B cell (primary cell): ENCODE measurements around the gene MFAP2. TPM values are rescaled to one million over a fixed set of nuclear protein-coding genes. Genes with fewer than 3 reads are reported as not detected.
"Not testable (repeated sequence)": the region's sequence is repeated elsewhere in the genome, so short reads cannot be mapped to it uniquely, and the experiment has no call there.

Experiments
- ATAC-seq: fragments of 200-7000 bp; cut with Tn5 transposase; one replicate; pipeline ENCODE4 v1.10.0; 2021; ENCODE audit warnings: low read depth, mild to moderate bottlenecking, moderate number of reproducible peaks, moderate library complexity
- CTCF ChIA-PET: fragments of 350-600 bp; sonication (Branson Sonifier 250); formaldehyde crosslinking; loops from one replicate; lab custom pipeline; 2021; ENCODE audit warnings: antibody characterized with exemption, inconsistent platforms; lab: Charles Lee
- POLR2A ChIA-PET: fragments of 350-600 bp; sonication (Branson Sonifier 250); formaldehyde crosslinking; loops from one replicate; lab custom pipeline; 2021; ENCODE audit warnings: antibody characterized with exemption; lab: Charles Lee
- DNase-seq: peaks from one replicate; pipeline ENCODE4 v3.0.0; 2013
- H2AFZ ChIP-seq: 2 replicates; pipeline ENCODE4 v1.6.1; 2012; ENCODE audit warnings: mild to moderate bottlenecking, low read depth, low read length; ENCODE audit not compliant: insufficient read depth, poor library complexity, severe bottlenecking
- H3K27ac ChIP-seq, 2 donors: 1 replicate in 1 of 2; 2 replicates in 1 of 2; pipeline ENCODE4 v1.5.1; 2012 to 2013; ENCODE audit warnings: low read length in 2 of 2, mild to moderate bottlenecking in 2 of 2, moderate library complexity in 1 of 2
- H3K27me3 ChIP-seq, 4 experiments: fragments of 200-600 bp in 1 of 4; sonication (generic) in 1 of 4; replicated peaks in 1 of 4; 1 replicate in 2 of 4; 2 replicates in 2 of 4; pipeline versions ENCODE4 v1.6.1 to v1.7.0; 2013 to 2016; ENCODE audit warnings: low read length in 3 of 4, mild to moderate bottlenecking in 2 of 4, mixed read lengths in 1 of 4, moderate library complexity in 1 of 4; ENCODE audit not compliant: insufficient read depth in 4 of 4, control insufficient read depth in 3 of 4; ENCODE audit errors: control extremely low read depth in 1 of 4
- H3K36me3 ChIP-seq, 2 experiments: replicated peaks in 1 of 2; 1 replicate in 1 of 2; 2 replicates in 1 of 2; pipeline versions ENCODE4 v1.6.1 to v1.7.1; 2013; ENCODE audit warnings: low read length in 1 of 2; ENCODE audit not compliant: insufficient read depth in 2 of 2, control insufficient read depth in 1 of 2; ENCODE audit errors: control extremely low read depth in 1 of 2, extremely low read depth in 1 of 2
- H3K4me1 ChIP-seq, 2 donors: fragments of 200-600 bp in 1 of 2; sonication (generic) in 1 of 2; 1 replicate in 1 of 2; 2 replicates in 1 of 2; pipeline versions ENCODE4 v1.5.1 to v1.6.1; 2013 to 2017; ENCODE audit warnings: low read length in 2 of 2; ENCODE audit not compliant: control insufficient read depth in 2 of 2, insufficient read depth in 2 of 2
- H3K4me2 ChIP-seq: replicated peaks from 2 replicates; pipeline ENCODE3; 2012; ENCODE audit warnings: mild to moderate bottlenecking, low read depth, low read length; ENCODE audit not compliant: poor library complexity, severe bottlenecking
- H3K4me3 ChIP-seq, 5 experiments: fragments of 200-600 bp in 1 of 5; sonication (generic) in 1 of 5; 1 replicate in 3 of 5; 2 replicates in 2 of 5; pipeline versions ENCODE4 v1.5.1 to v1.7.0; 2011 to 2016; ENCODE audit warnings: low read length in 4 of 5, mild to moderate bottlenecking in 4 of 5, low read depth in 2 of 5, control low read depth in 1 of 5, moderate library complexity in 1 of 5; ENCODE audit not compliant: insufficient read depth in 1 of 5; ENCODE audit errors: control extremely low read depth in 1 of 5, extremely low read depth in 1 of 5
- H3K79me2 ChIP-seq: fragments of 200-600 bp; sonication (generic); one replicate; pipeline ENCODE4 v1.6.0; 2016; ENCODE audit warnings: low read length; ENCODE audit not compliant: control insufficient read depth, insufficient read depth
- H3K9ac ChIP-seq: fragments of 200-600 bp; sonication (generic); 2 replicates; pipeline ENCODE4 v1.6.1; 2017; ENCODE audit warnings: mild to moderate bottlenecking, low read length, moderate library complexity
- H3K9me3 ChIP-seq, 3 donors: one replicate each; pipeline versions ENCODE4 v1.6.1 to v1.7.1; 2013; ENCODE audit warnings: low read length in 2 of 3; ENCODE audit not compliant: control insufficient read depth in 2 of 3, insufficient read depth in 1 of 3; ENCODE audit errors: control extremely low read depth in 1 of 3
- H4K20me1 ChIP-seq: 2 replicates; pipeline ENCODE4 v1.6.0; 2012; ENCODE audit warnings: mild to moderate bottlenecking, low read length; ENCODE audit not compliant: insufficient read depth, control insufficient read depth, poor library complexity, severe bottlenecking
- H3K27ac Mint-ChIP-seq: one replicate; pipeline ENCODE4 v1.8.0; 2021; ENCODE audit warnings: mixed read lengths
- H3K27me3 Mint-ChIP-seq: one replicate; pipeline ENCODE4 v1.8.0; 2021; ENCODE audit warnings: mixed read lengths
- H3K4me1 Mint-ChIP-seq: one replicate; pipeline ENCODE4 v1.8.0; 2021; ENCODE audit warnings: mixed read lengths
- H3K4me3 Mint-ChIP-seq: one replicate; pipeline ENCODE4 v1.8.0; 2021; ENCODE audit warnings: mixed read lengths
- H3K9me3 Mint-ChIP-seq: one replicate; pipeline ENCODE4 v1.8.0; 2022; ENCODE audit warnings: mixed read lengths; ENCODE audit not compliant: insufficient read depth
- CTCF ChIP-seq: fragments of 200-600 bp; IDR thresholded peaks from one replicate; pipeline ENCODE4 v1.8.0; 2022; ENCODE audit warnings: antibody characterized with exemption, mild to moderate bottlenecking
- EZH2 ChIP-seq: IDR thresholded peaks from 2 replicates; pipeline ENCODE4 v1.6.1; 2012; ENCODE audit warnings: borderline replicate concordance, low read depth, mild to moderate bottlenecking, moderate library complexity, low read length; ENCODE audit not compliant: insufficient read depth, poor library complexity, severe bottlenecking
- WGBS: methylation state at CpG from one replicate; pipeline ENCODE4 v1.1.5; 2013; ENCODE audit warnings: missing lambda C conversion rate; ENCODE audit not compliant: insufficient coverage; 5-methylcytosine and 5-hydroxymethylcytosine counted together
- intact Hi-C: fragments of 100-400 bp; cut with micrococcal nuclease; formaldehyde crosslinking; loops from one replicate; pipeline ENCODE4 v1.10.0; 2022
- polyA plus RNA-seq: library from polyadenylated mRNA; depleted of rRNA; stranded (reverse); fragments of >200 nt; gene quantifications from 2 replicates; pipeline ENCODE4 v1.2.3, GENCODE V29; 2012
- total RNA-seq, 2 donors: library from RNA; stranded (reverse); fragments of 120-200 nt in 1 of 2; gene quantifications; 1 replicate in 1 of 2; 2 replicates in 1 of 2; pipeline versions ENCODE4 v1.2.3 to v1.2.4, GENCODE V29; 2013 to 2022

MFAP2 gene
- total and polyA plus RNA-seq, 2 donors (not counting 1 experiment from before 2014, with no cell fraction given) = not detected

- no peak overlapping the region for H3K4me3 ChIP-seq
- no peak overlapping the region for H2AFZ ChIP-seq
- no peaks in the 10 kb centered on the region for H3K4me1 ChIP-seq
- POLR2A ChIA-PET = interaction anchor here (1.3 kb wide), 1 partner anchor 17 kb away, joined by 3 read pairs; the partner anchor contains the start of gene CROCC
- no peak overlapping the region for H3K27ac ChIP-seq
- no peak for ATAC-seq
- H3K9me3 Mint-ChIP-seq = no peaks in the 10 kb centered on the region
- 93% methylated on average over 50 of the region's 51 CpGs for WGBS
- no peaks in the 10 kb centered on the region for H4K20me1 ChIP-seq
- H3K27me3 ChIP-seq = no peaks in the 10 kb centered on the region
- no peak overlapping the region for H3K4me3 Mint-ChIP-seq
- no peaks in the 10 kb centered on the region for H3K9me3 ChIP-seq
- no peak overlapping the region for H3K9ac ChIP-seq
- intact Hi-C loops = no loop called here
- no peaks in the 10 kb centered on the region for H3K79me2 ChIP-seq
- no peak for TF ChIP-seq CTCF
- TF ChIP-seq EZH2 = no peak
- no peaks in the 10 kb centered on the region for H3K4me1 Mint-ChIP-seq
- DNase-seq = no peak
- peaks cover 0 to 3% of the 10 kb centered on the region in 2 experiments for H3K36me3 ChIP-seq
- no peak overlapping the region for H3K4me2 ChIP-seq
- H3K27ac Mint-ChIP-seq = no peak overlapping the region
- CTCF ChIA-PET = no interaction called here
- H3K27me3 Mint-ChIP-seq = no peaks in the 10 kb centered on the region
These were observed 41.8 kb downstream of the MFAP2 start for GRCh38 chr1:16938351-16939321.

GRCh38 chr1:16936580-16936979 lies 43.8 kb downstream of the MFAP2 start:
- H3K4me2 ChIP-seq, H3K79me2 ChIP-seq, H3K9me3 ChIP-seq, H3K4me1 Mint-ChIP-seq, CTCF ChIA-PET, H3K27ac ChIP-seq, H3K27me3 ChIP-seq, H3K4me3 Mint-ChIP-seq, H4K20me1 ChIP-seq, H3K36me3 ChIP-seq, POLR2A ChIA-PET, H3K27ac Mint-ChIP-seq, H3K4me3 ChIP-seq, ATAC-seq, H3K9ac ChIP-seq, DNase-seq, H3K4me1 ChIP-seq, H3K9me3 Mint-ChIP-seq, H3K27me3 Mint-ChIP-seq, intact Hi-C loops, H2AFZ ChIP-seq: not testable (repeated sequence)
- 97% methylated on average over 16 of the region's 16 CpGs for WGBS

- H3K36me3 ChIP-seq, H3K27me3 Mint-ChIP-seq, H3K4me1 ChIP-seq, H3K4me3 ChIP-seq, intact Hi-C loops, H3K27ac ChIP-seq, DNase-seq, H3K4me3 Mint-ChIP-seq, H3K79me2 ChIP-seq, H4K20me1 ChIP-seq, H3K4me1 Mint-ChIP-seq, H2AFZ ChIP-seq, H3K27me3 ChIP-seq, ATAC-seq, H3K9ac ChIP-seq, H3K27ac Mint-ChIP-seq, H3K9me3 Mint-ChIP-seq, H3K4me2 ChIP-seq, H3K9me3 ChIP-seq: not testable (repeated sequence)
- POLR2A ChIA-PET = interaction anchor here (0.7 kb wide), 1 partner anchor 289 kb away, joined by 3 read pairs; no protein-coding TSS in a partner anchor
- CTCF ChIA-PET = interaction anchor here (0.7 kb wide), 1 partner anchor 1841 kb away, joined by 3 read pairs; no protein-coding TSS in a partner anchor
These were observed 46.5 kb downstream of the MFAP2 start for GRCh38 chr1:16933945-16934344.
